NCI-H524 treated with DMSO at 0.1 percent for 48 hours (cell line): Measurements from ENCODE around the gene GLIS2.

Experiments
- DNase-seq: peaks from one replicate; lab custom pipeline; 2025; lab: John Stamatoyannopoulos, UW

GLIS2 gene

GRCh38 chr16:4352843-4353242, 37.0 kb downstream of the GLIS2 start:
- no peak for DNase-seq

GRCh38 chr16:4353675-4354074, 37.8 kb downstream of the GLIS2 start:
- DNase-seq: no peak

DNA sequence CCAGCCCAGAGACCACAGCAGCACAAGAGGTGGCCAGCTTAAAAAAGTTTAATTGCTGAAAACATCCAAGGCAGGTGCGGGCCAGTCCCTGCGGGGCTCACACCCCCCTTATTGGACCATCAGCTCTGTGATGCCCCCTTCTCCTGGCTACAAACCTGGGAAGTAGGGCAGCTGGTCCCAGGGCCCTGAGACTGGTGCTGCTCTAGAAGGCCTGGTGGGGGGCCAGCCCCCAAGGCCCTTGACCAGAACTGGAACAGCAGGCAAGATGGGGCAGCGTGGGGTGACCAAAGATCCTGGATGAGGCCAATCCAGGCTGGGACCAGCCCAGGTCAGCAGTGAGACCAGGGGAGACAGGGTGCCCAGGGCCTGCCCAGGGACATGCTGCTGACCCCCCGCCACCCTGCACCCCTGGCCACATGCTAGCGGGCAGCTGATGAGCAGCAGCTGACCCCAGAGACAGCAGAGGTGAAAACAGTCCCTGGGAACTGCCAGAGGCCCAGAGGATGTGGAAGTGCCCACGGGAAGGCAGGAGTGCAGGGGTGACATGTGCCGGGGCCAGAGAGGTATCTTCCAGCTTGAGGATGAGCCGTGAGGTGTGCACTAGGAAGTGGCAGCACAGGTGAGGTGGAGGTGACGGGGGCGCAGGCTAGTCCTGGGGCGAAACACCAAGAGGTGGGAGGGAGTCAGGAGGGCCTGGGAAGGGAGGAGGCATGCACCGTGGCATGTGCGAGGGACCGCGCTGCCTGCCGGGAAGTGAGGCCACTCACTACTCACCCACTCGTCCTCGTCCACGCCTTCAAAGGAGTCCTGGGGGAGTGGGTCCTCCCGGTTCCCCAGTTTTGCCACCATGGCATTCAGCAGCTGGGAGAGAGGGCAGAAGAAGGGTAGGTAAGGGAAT, 38.9 kb downstream of the GLIS2 start:
- DNase-seq: no peak

GRCh38 chr16:4356820-4357219, 41.0 kb downstream of the GLIS2 start:
- DNase-seq: no peak

- DNase-seq: no peak
These were observed 42.4 kb downstream of the GLIS2 start for GRCh38 chr16:4358236-4358635.

DNA sequence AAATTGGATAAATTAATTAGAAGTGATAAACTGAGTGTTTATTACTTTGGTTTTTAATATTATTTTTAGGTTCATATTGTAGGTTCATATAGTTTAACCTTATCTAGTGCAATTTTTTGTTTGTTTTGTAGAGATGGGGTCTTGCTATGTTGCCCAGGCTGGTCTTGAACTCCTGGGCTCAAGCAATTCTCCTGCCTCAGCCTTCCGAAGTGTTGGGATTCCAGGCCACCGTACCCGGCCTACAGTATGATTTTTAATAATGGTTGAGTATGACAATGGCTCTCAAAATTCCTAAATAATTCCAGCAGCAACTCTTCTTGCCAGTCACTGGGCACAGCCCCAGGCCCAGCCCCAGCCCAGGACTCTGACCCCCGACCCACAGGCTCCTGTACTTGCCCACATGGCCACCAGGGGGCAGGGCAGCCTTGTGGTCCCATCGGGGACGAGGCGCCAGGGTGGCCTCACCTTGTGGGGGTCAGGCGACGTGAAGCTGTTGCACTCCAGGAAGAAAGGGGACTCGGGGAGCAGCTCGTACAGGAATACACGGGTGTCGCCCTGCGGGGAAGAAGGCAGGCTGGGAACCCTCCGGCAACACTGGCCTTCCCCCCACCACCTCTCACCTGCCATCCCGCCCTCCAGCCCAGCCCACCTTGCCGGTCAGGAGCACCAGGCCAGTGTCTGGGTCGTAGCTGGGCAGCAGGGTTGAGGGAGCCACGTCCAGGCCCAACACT, 43.1 kb downstream of the GLIS2 start:
- no peak for DNase-seq

GRCh38 chr16:4359914-4360313, 44.0 kb downstream of the GLIS2 start:
- DNase-seq: no peak

DNA sequence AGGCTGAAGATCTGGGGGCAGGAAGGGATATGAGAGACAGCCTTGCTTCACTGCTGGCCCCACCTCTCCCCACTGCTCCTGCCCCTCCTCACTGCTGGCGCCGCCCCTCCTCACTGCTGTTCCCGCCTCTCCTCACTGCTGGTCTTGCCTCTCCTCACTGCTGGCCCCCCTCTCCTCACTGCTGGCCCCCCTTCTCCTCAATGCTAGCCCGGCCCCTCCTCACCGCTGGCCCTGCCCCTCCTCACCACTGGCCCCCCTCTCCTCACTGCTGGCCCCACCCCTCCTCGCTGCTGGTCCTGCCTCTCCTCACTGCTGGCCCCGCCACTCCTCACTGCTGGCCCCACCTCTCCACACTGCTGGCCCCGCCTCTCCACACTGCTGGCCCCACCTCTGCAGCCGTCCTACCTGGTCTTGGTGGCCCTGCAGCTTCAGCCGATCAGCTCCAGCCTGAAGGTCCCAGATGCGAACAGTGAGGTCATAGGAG, 44.7 kb downstream of the GLIS2 start:
- DNase-seq: no peak

- no peak for DNase-seq
These were observed 45.4 kb downstream of the GLIS2 start for GRCh38 chr16:4361033-4361943.

DNA sequence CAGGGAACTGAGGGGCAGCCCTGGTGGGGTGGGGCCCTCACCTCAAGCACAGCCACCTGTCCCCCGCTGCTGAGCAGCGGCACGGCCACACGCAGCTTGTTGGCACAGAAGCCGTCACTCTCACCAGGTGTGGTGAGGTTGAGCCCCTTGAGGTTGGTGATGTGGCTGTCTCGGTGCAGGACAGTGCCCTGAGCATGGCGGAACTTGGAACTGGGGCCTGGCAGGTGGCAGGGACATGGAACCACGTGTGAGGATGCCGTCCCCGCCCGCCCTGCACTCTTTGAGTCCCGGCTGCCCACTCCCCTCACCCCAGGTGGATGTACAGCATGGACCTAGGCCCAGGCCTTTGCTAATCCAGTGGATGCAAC, 46.1 kb downstream of the GLIS2 start:
- DNase-seq: no peak

DNA sequence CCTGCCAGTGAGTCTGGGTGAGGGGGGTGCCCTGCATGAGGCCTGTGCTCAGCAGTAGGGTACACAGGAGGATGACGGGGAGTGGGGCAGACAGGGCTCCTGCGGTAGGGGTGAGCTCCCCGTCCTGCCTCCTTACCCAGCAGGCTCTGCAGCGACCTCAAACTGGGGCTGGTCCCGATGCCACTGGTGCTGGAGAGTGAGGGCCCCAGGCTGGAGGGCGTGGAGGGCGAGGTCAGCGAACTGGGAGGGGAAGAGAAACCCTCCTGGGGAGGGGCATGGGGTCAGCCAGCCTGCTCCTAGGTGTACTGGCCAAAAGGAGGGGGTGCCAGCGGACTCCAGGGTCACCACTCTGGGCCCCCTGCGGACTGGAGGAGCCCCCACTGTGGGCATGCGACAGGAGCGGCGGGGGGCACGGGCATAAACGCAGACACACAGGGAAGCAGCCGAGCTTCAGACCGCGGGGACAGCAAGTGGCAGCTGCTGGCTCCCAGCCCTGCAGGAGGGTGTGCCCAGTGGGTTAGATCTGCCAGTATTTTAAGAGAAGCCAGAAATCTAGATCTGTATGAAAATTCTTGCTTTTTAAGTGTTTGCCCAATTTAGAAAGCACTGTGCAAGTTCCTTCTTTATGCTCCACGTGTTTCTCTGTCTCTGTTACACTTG, 46.7 kb downstream of the GLIS2 start:
- no peak for DNase-seq

- no peak for DNase-seq
These were observed 48.5 kb downstream of the GLIS2 start for GRCh38 chr16:4364196-4365013.

GRCh38 chr16:4365014-4365406, 49.1 kb downstream of the GLIS2 start:
- DNase-seq: no peak

DNA sequence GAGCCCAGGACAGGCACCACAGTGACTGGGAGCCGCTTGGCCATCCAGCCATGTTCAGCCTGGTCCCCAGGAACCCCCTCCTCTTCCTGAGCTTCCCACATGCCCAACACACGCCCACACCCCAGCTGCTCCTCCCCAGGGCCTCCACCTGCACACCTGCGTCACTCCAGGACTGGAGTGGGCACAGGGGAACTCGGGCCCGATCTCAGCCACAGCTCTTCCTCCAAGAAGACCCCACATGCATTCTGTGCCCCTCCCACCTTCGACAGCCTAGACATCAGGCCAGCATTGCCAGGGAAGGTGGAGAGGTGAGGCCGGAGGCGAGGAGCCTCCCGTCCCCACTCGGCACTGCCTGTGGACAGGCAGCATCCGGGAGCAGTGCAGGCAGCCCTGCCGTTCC, 49.7 kb downstream of the GLIS2 start:
- no peak for DNase-seq

- no peak for DNase-seq
These were observed 50.1 kb downstream of the GLIS2 start for GRCh38 chr16:4366016-4366415.

GRCh38 chr16:4367393-4367856, 51.6 kb downstream of the GLIS2 start:
- no peak for DNase-seq

GRCh38 chr16:4369007-4369733, 53.3 kb downstream of the GLIS2 start:
- no peak for DNase-seq

- no peak for DNase-seq
These were observed 54.3 kb downstream of the GLIS2 start for GRCh38 chr16:4370151-4370550.

DNA sequence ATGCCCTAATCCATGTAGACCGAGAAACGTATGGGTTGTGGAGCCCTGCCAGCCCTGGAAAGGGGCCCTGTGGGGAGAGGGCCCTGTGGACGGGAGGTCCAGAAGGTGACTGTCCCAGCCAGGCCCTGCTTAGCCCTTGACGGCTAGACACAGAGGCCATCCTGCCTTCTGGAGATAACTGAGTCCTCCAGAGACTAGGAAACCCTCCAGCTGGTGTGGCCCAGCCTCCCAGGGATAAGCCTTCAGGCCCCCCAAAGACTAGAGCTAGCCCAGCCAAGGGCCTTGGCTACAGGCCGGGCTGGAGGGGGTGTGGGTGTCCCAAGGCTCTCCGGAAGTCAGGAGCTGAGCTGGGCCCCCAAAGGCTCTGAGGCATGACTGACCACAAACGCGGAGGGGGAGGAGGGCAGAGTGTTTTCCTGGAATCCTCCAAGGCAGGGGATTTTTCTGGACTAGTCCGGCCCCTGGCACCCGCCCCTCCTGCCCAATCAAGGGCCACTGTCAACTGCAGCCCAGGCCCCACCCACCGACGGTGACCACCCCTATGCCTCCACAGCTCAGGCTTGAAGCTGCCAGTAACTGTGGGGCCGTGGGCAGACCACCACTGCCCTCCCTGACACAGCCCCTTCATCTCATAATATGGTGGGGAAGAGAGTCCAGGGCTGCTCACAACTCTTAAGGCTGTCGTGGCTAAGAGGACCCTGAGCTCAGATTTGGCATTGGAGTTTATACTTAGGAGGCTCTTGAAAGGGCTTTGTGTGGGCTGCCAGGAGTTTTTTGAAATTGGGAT, 54.9 kb downstream of the GLIS2 start:
- DNase-seq: no peak
